Stimulated activated CD4-positive, alpha-beta T cell treated with anti-CD3 and anti-CD28 coated beads, Interleukin-1b, Interleukin-23, amount 100 ng/mL, for 1 hour (primary cell): ENCODE data around the gene HELZ.
"Not testable (repeated sequence)": the region's sequence is repeated elsewhere in the genome, so short reads cannot be mapped to it uniquely, and the experiment has no call there.

Experiments used
- DNase-seq, 2 donors: peaks; one replicate each; pipeline ENCODE4 v3.0.0-alpha.2; 2020; ENCODE audit warnings: low read depth in 2 of 2

Gene HELZ

GRCh38 chr17:67229109-67229955, 15.7 kb downstream of the HELZ start:
- DNase-seq, result no peak

GRCh38 chr17:67227488-67227887, 17.5 kb downstream of the HELZ start:
- DNase-seq, result no peak

GRCh38 chr17:67225316-67225715, 19.7 kb downstream of the HELZ start:
- no peak for DNase-seq

- no peak for DNase-seq
These were observed 20.3 kb downstream of the HELZ start for GRCh38 chr17:67224736-67225135.

GRCh38 chr17:67223924-67224323, 21.1 kb downstream of the HELZ start:
- DNase-seq, result no peak

GRCh38 chr17:67221062-67221998, 23.7 kb downstream of the HELZ start:
- DNase-seq, result no peak

- DNase-seq, result no peak
These were observed 26.5 kb downstream of the HELZ start for GRCh38 chr17:67218385-67218950.

- no peak for DNase-seq
These were observed 27.6 kb downstream of the HELZ start for GRCh38 chr17:67217446-67217845.

GRCh38 chr17:67216578-67217320, 28.2 kb downstream of the HELZ start:
- DNase-seq, result no peak

GRCh38 chr17:67215991-67216421, 29.0 kb downstream of the HELZ start:
- DNase-seq, result no peak

GRCh38 chr17:67212714-67213417, 32.1 kb downstream of the HELZ start:
- no peak for DNase-seq

GRCh38 chr17:67212231-67212630, 32.8 kb downstream of the HELZ start:
- no peak for DNase-seq

GRCh38 chr17:67211742-67212141, 33.3 kb downstream of the HELZ start:
- DNase-seq, result no peak

GRCh38 chr17:67210915-67211314, 34.1 kb downstream of the HELZ start:
- no peak for DNase-seq

- no peak for DNase-seq
These were observed 36.8 kb downstream of the HELZ start for GRCh38 chr17:67208232-67208631.

GRCh38 chr17:67203818-67204217, 41.2 kb downstream of the HELZ start:
- DNase-seq, result no peak

- DNase-seq, result no peak
These were observed 42.5 kb downstream of the HELZ start for GRCh38 chr17:67202503-67202902.

GRCh38 chr17:67200727-67201301, 44.2 kb downstream of the HELZ start:
- DNase-seq, result no peak

GRCh38 chr17:67198131-67198530, 46.9 kb downstream of the HELZ start:
- no peak for DNase-seq

- not testable (repeated sequence) for DNase-seq
These were observed 48.0 kb downstream of the HELZ start for GRCh38 chr17:67197023-67197422.

- DNase-seq, result no peak
These were observed 48.6 kb downstream of the HELZ start for GRCh38 chr17:67196422-67196821.
